Esophagus squamous epithelium (tissue), 4 donors: ENCODE results near the gene SETSIP.

Experiments used
- CTCF ChIP-seq, 6 experiments: fragments of 450-650 bp in 4 of 6; fragments of 200-600 bp in 2 of 6; sonication (generic) in 2 of 6; IDR thresholded peaks; one replicate each; pipeline ENCODE4 v1.5.1; 2016 to 2019; ENCODE audit warnings: antibody characterized with exemption in 6 of 6, mild to moderate bottlenecking in 4 of 6, moderate library complexity in 4 of 6
- POLR2A ChIP-seq, 4 donors: fragments of 450-650 bp; IDR thresholded peaks; one replicate each; pipeline ENCODE4 v1.6.1; 2017; ENCODE audit warnings: antibody characterized with exemption in 4 of 4, mild to moderate bottlenecking in 4 of 4, moderate library complexity in 3 of 4

DNA sequence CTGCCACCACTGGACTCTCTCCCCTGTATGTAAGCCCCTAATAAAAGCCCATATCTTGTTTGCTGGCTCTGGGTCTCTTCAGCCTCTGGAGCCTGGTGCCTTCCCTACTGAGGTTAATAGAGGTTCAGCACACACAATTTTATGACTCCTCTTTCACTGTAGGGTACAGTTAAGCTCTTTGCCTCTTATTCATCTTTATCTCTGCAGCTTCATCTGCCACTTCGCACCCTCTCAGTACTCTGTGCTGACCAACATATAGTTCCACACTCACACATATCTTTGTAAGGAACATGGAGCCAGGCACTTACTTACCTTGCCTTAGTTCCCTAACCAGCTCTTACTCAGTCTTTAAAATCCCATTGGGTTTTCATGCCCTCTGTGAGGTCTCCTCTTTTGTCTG is 9.4 kb upstream of the SETSIP start:
- TF ChIP-seq CTCF (IDR thresholded peaks at IDR 0.05), result no peak
- no peak for TF ChIP-seq POLR2A (IDR thresholded peaks at IDR 0.05)
